ENCODE data around the gene STAT5A. TPM values are rescaled to one million over a fixed set of nuclear protein-coding genes. Genes with fewer than 3 reads are reported as not detected.

Gene STAT5A
- total RNA-seq, 5 donors from 2014 or later (not counting 1 experiment from before 2014, with no cell fraction given) = 141 to 160 (median 147) TPM

DNA sequence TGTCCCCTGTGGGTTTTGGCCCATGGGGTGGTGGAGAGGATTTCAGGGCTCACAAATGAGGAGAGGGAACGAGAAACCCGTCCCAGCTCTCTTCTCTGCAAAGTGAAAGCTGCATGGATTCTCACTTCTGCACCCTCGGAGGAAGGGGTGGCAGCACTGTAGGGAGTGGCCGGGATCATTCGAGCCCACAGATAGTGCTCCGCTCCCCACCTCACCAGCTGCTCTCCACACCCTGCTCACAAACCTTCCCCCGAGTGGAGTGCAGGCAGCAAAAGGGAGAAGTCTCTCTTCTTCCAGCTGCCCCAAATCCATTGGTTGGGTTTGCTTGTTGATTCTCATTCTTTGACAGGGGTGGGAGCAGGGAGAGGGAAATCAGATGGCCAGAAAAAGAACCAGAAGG lies 20.1 kb downstream of the STAT5A start:
- POLR2A ChIA-PET = interaction anchor here in 1 of 2 donors (0.6 to 0.7 kb wide), 2 partner anchors 60 to 146 kb away, joined by 3 to 4 read pairs; no protein-coding TSS in a partner anchor
- H3K36me3 ChIP-seq (ENCODE audit: control insufficient read depth in 2 of 2, extremely low read depth in 1 of 2, insufficient read depth in 1 of 2, low read length in 1 of 2) = peaks cover 5 to 73% of the 10 kb centered on the region in 2 donors
- no peak for ATAC-seq (replicated peaks in 1 of 4)
- no peaks in the 10 kb centered on the region for H3K27me3 Mint-ChIP-seq
- H3K27ac Mint-ChIP-seq = peak overlapping the region; percentile 40 to 73
- peak overlapping the region in 1 of 2 donors; percentile 25 for H3K4me3 ChIP-seq (ENCODE audit: control insufficient read depth in 1 of 2, extremely low read depth in 1 of 2, low read length in 1 of 2)
- CTCF ChIA-PET = interaction anchor here (0.5 to 1.7 kb wide), 2 partner anchors 86 to 188 kb away, joined by 3 to 7 read pairs; no protein-coding TSS in a partner anchor
- no peaks in the 10 kb centered on the region for H3K27me3 ChIP-seq (replicated peaks in 1 of 2; ENCODE audit: control insufficient read depth in 2 of 2, extremely low read depth in 1 of 2, insufficient read depth in 2 of 2, low read length in 1 of 2)
- no peak for DNase-seq
- no peaks in the 10 kb centered on the region for H3K9me3 ChIP-seq
- WGBS (ENCODE audit: insufficient coverage) = no CpG with 5 or more reads among the region's 7 CpGs
- H3K4me3 Mint-ChIP-seq = no peak overlapping the region
- peaks cover 50% of the 10 kb centered on the region for H3K36me3 Mint-ChIP-seq
- no peak overlapping the region for H3K27ac ChIP-seq (ENCODE audit: low read length)
- H3K9me3 Mint-ChIP-seq = no peaks in the 10 kb centered on the region
- H3K4me1 Mint-ChIP-seq = peaks cover 55 to 65% (median 55%) of the 10 kb centered on the region in 3 donors
- H3K4me1 ChIP-seq (ENCODE audit: control insufficient read depth in 1 of 2, extremely low read depth in 1 of 2, insufficient read depth in 2 of 2, low read length in 2 of 2) = peaks cover 43 to 71% of the 10 kb centered on the region in 2 experiments

DNA sequence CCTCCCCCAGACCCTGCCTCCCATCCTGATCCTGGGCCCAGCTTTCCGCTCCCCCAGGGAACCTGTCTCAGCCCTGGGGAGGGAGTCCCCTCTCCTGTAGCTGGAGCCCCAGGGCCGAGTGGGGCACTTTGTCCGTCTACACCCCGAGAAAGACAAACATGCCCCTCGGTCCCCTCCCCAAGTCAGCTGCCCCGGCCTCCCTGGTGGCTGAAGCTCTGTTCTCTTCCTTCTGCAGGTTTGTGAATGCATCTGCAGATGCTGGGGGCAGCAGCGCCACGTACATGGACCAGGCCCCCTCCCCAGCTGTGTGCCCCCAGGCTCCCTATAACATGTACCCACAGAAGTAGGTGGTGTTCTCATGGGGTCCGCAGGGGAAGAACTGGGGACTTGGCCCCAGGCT lies 20.8 kb downstream of the STAT5A start:
- no peaks in the 10 kb centered on the region for H3K27me3 ChIP-seq (replicated peaks in 1 of 2; ENCODE audit: control insufficient read depth in 2 of 2, extremely low read depth in 1 of 2, insufficient read depth in 2 of 2, low read length in 1 of 2)
- H3K4me3 ChIP-seq (ENCODE audit: control insufficient read depth in 1 of 2, extremely low read depth in 1 of 2, low read length in 1 of 2) = no peak overlapping the region
- Mint-ChIP-seq H3K4me1 (peaks cover 60 to 66% (median 62%) of the 10 kb centered on the region in 3 donors), H3K27me3 (no peaks in the 10 kb centered on the region), H3K4me3 (peak overlapping the region in 1 of 3 donors; percentile 20), H3K9me3 (no peaks in the 10 kb centered on the region), H3K36me3 (peaks cover 43% of the 10 kb centered on the region), H3K27ac (peak overlapping the region; percentile 73 to 79)
- ChIA-PET CTCF (interaction anchor here (0.6 to 1.7 kb wide), 4 partner anchors 80 to 97 kb away, joined by 3 to 7 read pairs (median 3); no protein-coding TSS in a partner anchor), POLR2A (interaction anchor here in 1 of 2 donors (0.6 to 0.7 kb wide), 2 partner anchors 61 to 146 kb away, joined by 3 to 4 read pairs; no protein-coding TSS in a partner anchor)
- no peaks in the 10 kb centered on the region for H3K9me3 ChIP-seq
- no peak overlapping the region for H3K27ac ChIP-seq (ENCODE audit: low read length)
- no peak for ATAC-seq (replicated peaks in 1 of 4)
- WGBS (ENCODE audit: insufficient coverage) = 97% methylated on average over 6 of the region's 9 CpGs
- peaks cover 5 to 68% of the 10 kb centered on the region in 2 donors for H3K36me3 ChIP-seq (ENCODE audit: control insufficient read depth in 2 of 2, extremely low read depth in 1 of 2, insufficient read depth in 1 of 2, low read length in 1 of 2)
- DNase-seq = no peak
- H3K4me1 ChIP-seq (ENCODE audit: control insufficient read depth in 1 of 2, extremely low read depth in 1 of 2, insufficient read depth in 2 of 2, low read length in 2 of 2) = peaks cover 50 to 78% of the 10 kb centered on the region in 2 experiments

DNA sequence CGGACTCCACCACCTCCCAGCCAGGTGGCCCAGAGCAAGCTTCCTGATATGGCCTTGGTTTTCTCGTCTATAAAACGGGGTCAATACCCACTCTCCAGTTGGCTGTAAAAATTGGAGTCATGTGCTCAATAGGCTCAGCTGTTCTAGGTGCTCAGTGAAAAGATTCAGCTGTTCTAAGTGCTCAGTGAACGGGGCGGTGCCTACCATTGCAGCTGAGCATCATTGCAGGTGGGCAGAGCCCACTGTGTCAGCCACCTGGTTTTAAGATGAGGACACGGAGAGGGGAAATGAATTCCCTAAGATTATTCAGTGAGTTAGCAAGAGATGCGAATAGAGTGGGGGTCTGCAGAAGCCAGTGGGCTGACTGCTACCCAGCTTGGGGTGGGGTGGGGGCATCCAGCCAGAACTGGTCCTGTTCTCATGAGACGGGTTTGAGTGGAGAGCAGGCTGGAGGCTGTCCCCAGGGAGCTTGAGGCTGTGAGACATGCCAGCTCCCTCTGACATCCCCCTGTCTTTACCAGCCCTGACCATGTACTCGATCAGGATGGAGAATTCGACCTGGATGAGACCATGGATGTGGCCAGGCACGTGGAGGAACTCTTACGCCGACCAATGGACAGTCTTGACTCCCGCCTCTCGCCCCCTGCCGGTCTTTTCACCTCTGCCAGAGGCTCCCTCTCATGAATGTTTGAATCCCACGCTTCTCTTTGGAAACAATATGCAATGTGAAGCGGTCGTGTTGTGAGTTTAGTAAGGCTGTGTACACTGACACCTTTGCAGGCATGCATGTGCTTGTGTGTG lies 21.9 kb downstream of the STAT5A start:
- Histone ChIP-seq H3K36me3 (ENCODE audit: control insufficient read depth in 2 of 2, extremely low read depth in 1 of 2, insufficient read depth in 1 of 2, low read length in 1 of 2) (peaks cover 0 to 64% of the 10 kb centered on the region in 2 donors), H3K27ac (ENCODE audit: low read length) (no peak overlapping the region), H3K4me3 (ENCODE audit: control insufficient read depth in 1 of 2, extremely low read depth in 1 of 2, low read length in 1 of 2) (no peak overlapping the region), H3K9me3 (no peaks in the 10 kb centered on the region), H3K4me1 (ENCODE audit: control insufficient read depth in 1 of 2, extremely low read depth in 1 of 2, insufficient read depth in 2 of 2, low read length in 2 of 2) (peaks cover 59 to 86% of the 10 kb centered on the region in 2 experiments), H3K27me3 (replicated peaks in 1 of 2; ENCODE audit: control insufficient read depth in 2 of 2, extremely low read depth in 1 of 2, insufficient read depth in 2 of 2, low read length in 1 of 2) (no peaks in the 10 kb centered on the region)
- no peaks in the 10 kb centered on the region for H3K27me3 Mint-ChIP-seq
- no peak for DNase-seq
- ChIA-PET POLR2A (interaction anchor here (0.6 to 0.7 kb wide), 3 partner anchors 9 to 115 kb away, joined by 3 to 6 read pairs (median 3); no protein-coding TSS in a partner anchor), CTCF (interaction anchor here (0.5 to 3.1 kb wide), 8 partner anchors 10 to 139 kb away, joined by 3 to 16 read pairs (median 4); no protein-coding TSS in a partner anchor)
- no peak for ATAC-seq (replicated peaks in 1 of 4)
- H3K36me3 Mint-ChIP-seq = peaks cover 36% of the 10 kb centered on the region
- H3K27ac Mint-ChIP-seq = peak overlapping the region; percentile 79 to 92
- peaks cover 65 to 67% (median 66%) of the 10 kb centered on the region in 3 donors for H3K4me1 Mint-ChIP-seq
- peak overlapping the region in 1 of 3 donors; percentile 77 for H3K4me3 Mint-ChIP-seq
- 84% methylated on average over 15 of the region's 19 CpGs for WGBS (ENCODE audit: insufficient coverage)
- H3K9me3 Mint-ChIP-seq = no peaks in the 10 kb centered on the region

DNA sequence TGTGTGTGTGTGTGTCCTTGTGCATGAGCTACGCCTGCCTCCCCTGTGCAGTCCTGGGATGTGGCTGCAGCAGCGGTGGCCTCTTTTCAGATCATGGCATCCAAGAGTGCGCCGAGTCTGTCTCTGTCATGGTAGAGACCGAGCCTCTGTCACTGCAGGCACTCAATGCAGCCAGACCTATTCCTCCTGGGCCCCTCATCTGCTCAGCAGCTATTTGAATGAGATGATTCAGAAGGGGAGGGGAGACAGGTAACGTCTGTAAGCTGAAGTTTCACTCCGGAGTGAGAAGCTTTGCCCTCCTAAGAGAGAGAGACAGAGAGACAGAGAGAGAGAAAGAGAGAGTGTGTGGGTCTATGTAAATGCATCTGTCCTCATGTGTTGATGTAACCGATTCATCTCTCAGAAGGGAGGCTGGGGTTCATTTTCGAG lies 22.5 kb downstream of the STAT5A start:
- H3K27me3 ChIP-seq (replicated peaks in 1 of 2; ENCODE audit: control insufficient read depth in 2 of 2, extremely low read depth in 1 of 2, insufficient read depth in 2 of 2, low read length in 1 of 2) = no peaks in the 10 kb centered on the region
- peak overlapping the region in 1 of 3 donors; percentile 77 for H3K4me3 Mint-ChIP-seq
- 47% methylated on average over 8 of the region's 9 CpGs for WGBS (ENCODE audit: insufficient coverage)
- H3K9me3 ChIP-seq = no peaks in the 10 kb centered on the region
- CTCF ChIA-PET = interaction anchor here in 1 of 2 donors (0.6 to 3.1 kb wide), 3 partner anchors 10 to 89 kb away, joined by 3 to 16 read pairs (median 13); no protein-coding TSS in a partner anchor
- ATAC-seq (replicated peaks in 1 of 4) = no peak
- no peaks in the 10 kb centered on the region for H3K27me3 Mint-ChIP-seq
- peaks cover 42% of the 10 kb centered on the region for H3K36me3 Mint-ChIP-seq
- POLR2A ChIA-PET = interaction anchor here (0.6 kb wide), 2 partner anchors 9 to 63 kb away, joined by 4 to 6 read pairs; no protein-coding TSS in a partner anchor
- no peak overlapping the region for H3K27ac ChIP-seq (ENCODE audit: low read length)
- no peak overlapping the region for H3K4me3 ChIP-seq (ENCODE audit: control insufficient read depth in 1 of 2, extremely low read depth in 1 of 2, low read length in 1 of 2)
- peak overlapping the region; percentile 79 to 92 for H3K27ac Mint-ChIP-seq
- peaks cover 0 to 66% of the 10 kb centered on the region in 2 donors for H3K36me3 ChIP-seq (ENCODE audit: control insufficient read depth in 2 of 2, extremely low read depth in 1 of 2, insufficient read depth in 1 of 2, low read length in 1 of 2)
- H3K4me1 ChIP-seq (ENCODE audit: control insufficient read depth in 1 of 2, extremely low read depth in 1 of 2, insufficient read depth in 2 of 2, low read length in 2 of 2) = peaks cover 60 to 88% of the 10 kb centered on the region in 2 experiments
- no peaks in the 10 kb centered on the region for H3K9me3 Mint-ChIP-seq
- no peak for DNase-seq
- peaks cover 69 to 72% (median 70%) of the 10 kb centered on the region in 3 donors for H3K4me1 Mint-ChIP-seq

DNA sequence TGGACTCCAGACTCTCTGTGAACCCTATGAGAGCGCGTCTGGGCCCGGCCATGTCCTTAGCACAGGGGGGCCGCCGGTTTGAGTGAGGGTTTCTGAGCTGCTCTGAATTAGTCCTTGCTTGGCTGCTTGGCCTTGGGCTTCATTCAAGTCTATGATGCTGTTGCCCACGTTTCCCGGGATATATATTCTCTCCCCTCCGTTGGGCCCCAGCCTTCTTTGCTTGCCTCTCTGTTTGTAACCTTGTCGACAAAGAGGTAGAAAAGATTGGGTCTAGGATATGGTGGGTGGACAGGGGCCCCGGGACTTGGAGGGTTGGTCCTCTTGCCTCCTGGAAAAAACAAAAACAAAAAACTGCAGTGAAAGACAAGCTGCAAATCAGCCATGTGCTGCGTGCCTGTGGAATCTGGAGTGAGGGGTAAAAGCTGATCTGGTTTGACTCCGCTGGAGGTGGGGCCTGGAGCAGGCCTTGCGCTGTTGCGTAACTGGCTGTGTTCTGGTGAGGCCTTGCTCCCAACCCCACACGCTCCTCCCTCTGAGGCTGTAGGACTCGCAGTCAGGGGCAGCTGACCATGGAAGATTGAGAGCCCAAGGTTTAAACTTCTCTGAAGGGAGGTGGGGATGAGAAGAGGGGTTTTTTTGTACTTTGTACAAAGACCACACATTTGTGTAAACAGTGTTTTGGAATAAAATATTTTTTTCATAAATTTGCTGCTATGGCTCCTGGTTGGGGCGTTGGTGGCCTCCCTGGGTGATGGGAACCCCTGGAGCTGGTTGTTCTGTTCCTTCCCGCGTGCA lies 23.1 kb downstream of the STAT5A start:
- DNase-seq (peak in 1 of 35 experiments; percentile 31), ATAC-seq (replicated peaks in 1 of 4) (no peak)
- peaks cover 63 to 88% of the 10 kb centered on the region in 2 experiments for H3K4me1 ChIP-seq (ENCODE audit: control insufficient read depth in 1 of 2, extremely low read depth in 1 of 2, insufficient read depth in 2 of 2, low read length in 2 of 2)
- WGBS (ENCODE audit: insufficient coverage) = 83% methylated on average over 10 of the region's 19 CpGs
- peaks cover 67 to 71% (median 69%) of the 10 kb centered on the region in 3 donors for H3K4me1 Mint-ChIP-seq
- CTCF ChIA-PET = interaction anchor here in 1 of 2 donors (0.6 to 3.1 kb wide), 3 partner anchors 12 to 89 kb away, joined by 3 to 16 read pairs (median 13); partner anchors contain the start of gene STAT3
- peaks cover 0 to 63% of the 10 kb centered on the region in 2 donors for H3K36me3 ChIP-seq (ENCODE audit: control insufficient read depth in 2 of 2, extremely low read depth in 1 of 2, insufficient read depth in 1 of 2, low read length in 1 of 2)
- H3K4me3 ChIP-seq (ENCODE audit: control insufficient read depth in 1 of 2, extremely low read depth in 1 of 2, low read length in 1 of 2) = peak overlapping the region in 1 of 2 donors; percentile 42
- H3K9me3 Mint-ChIP-seq = no peaks in the 10 kb centered on the region
- no peaks in the 10 kb centered on the region for H3K27me3 Mint-ChIP-seq
- H3K4me3 Mint-ChIP-seq = peak overlapping the region; percentile 37 to 77 (median 53)
- POLR2A ChIA-PET = interaction anchor here (0.6 to 1.1 kb wide), 3 partner anchors 10 to 242 kb away, joined by 4 to 5 read pairs (median 4); no protein-coding TSS in a partner anchor
- H3K9me3 ChIP-seq = no peaks in the 10 kb centered on the region
- H3K27me3 ChIP-seq (replicated peaks in 1 of 2; ENCODE audit: control insufficient read depth in 2 of 2, extremely low read depth in 1 of 2, insufficient read depth in 2 of 2, low read length in 1 of 2) = no peaks in the 10 kb centered on the region
- peaks cover 38% of the 10 kb centered on the region for H3K36me3 Mint-ChIP-seq
- no peak overlapping the region for H3K27ac ChIP-seq (ENCODE audit: low read length)
- peak overlapping the region; percentile 92 for H3K27ac Mint-ChIP-seq

Measured in T-cell (primary cell).